GM19351 (cell line): Measurements from ENCODE around the gene RAB1B.
"Not testable (repeated sequence)": the region's sequence is repeated elsewhere in the genome, so short reads cannot be mapped to it uniquely, and the experiment has no call there.

Source experiments
- ATAC-seq: cut with Tn5 transposase; IDR thresholded peaks from one replicate; pipeline ENCODE4 v1.9.1; 2021; ENCODE audit warnings: mild to moderate bottlenecking, moderate library complexity; ENCODE audit not compliant: unreplicated experiment

RAB1B gene

GRCh38 chr11:66317723-66318599 lies 49.5 kb downstream of the RAB1B start:
- ATAC-seq = no peak

GRCh38 chr11:66318600-66318970 lies 50.1 kb downstream of the RAB1B start:
- ATAC-seq = no peak

- ATAC-seq = not testable (repeated sequence)
Observed at GRCh38 chr11:66320289-66320688, 51.9 kb downstream of the RAB1B start.

DNA sequence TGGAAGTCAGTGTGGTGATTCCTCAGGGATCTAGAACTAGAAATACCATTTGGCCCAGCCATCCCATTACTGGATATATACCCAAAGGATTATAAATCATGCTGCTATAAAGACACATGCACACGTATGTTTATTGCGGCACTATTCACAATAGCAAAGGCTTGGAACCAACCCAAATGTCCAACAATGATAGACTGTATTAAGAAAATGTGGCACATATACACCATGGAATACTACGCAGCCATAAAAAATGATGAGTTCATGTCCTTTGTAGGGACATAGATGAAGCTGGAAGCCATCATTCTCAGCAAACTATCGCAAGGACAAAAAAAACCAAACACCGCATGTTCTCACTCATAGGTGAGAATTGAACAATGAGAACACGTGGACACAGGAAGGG lies 52.3 kb downstream of the RAB1B start:
- ATAC-seq = not testable (repeated sequence)

- ATAC-seq = no peak
Observed at GRCh38 chr11:66321606-66322005, 53.2 kb downstream of the RAB1B start.

GRCh38 chr11:66322732-66323427 lies 54.4 kb downstream of the RAB1B start:
- no peak for ATAC-seq

DNA sequence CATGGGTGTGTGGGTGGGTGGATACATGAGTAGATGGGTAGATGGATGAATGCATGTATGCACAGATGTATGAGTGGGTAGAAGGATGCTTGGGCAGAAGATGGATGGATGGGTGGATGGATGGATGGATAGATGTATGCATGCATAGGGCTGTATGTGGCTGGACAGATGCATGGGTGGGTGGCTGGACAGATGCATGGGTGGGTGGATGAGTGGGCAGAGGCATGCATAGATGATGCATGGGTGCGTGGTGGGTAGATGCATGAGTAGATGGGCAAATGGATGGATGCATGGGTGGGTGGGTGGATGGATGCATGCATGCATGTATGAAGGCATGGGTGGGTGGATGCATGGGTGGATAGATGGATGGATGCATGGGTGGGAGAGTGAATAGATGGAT lies 55.2 kb downstream of the RAB1B start:
- no peak for ATAC-seq

DNA sequence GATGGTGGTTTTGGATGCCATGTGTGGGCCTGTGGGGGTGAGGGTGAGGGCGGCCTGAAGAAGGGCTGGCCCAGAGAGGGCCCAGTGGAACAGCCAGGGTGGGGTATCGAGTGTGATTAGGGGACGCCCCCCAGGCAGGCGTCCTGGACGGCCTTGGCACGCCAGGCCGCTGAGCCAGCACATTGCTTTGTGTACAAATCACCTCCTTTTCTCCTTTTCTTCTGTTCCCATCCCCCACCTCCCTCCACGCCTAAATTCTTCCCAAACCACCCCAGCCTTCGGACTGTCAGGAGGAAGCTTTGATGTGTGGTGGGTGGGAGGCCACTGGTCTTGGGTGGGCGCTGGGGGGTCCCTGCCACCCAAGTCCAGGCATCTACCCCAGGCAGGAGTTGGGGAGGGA lies 56.2 kb downstream of the RAB1B start:
- no peak for ATAC-seq

DNA sequence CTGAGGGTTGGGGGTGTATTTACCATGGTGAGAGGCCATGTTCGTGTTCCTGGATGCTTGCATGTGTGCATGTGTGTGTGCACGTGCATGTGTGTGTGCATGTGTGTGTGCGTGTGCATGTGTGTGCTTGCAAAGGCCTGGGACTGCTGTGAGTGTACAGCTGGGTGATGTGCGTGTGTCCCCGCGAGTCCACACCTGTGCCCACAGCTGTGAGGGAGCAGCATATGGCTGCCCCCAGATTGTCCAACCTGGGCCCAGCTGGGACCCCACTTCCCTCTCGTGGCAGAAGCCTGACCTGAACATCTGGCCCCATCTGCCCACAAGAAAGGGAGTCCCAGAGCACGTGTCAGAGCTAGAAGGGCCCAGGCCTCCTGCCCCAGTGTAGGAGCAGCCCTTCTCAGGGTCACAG lies 56.8 kb downstream of the RAB1B start:
- no peak for ATAC-seq

DNA sequence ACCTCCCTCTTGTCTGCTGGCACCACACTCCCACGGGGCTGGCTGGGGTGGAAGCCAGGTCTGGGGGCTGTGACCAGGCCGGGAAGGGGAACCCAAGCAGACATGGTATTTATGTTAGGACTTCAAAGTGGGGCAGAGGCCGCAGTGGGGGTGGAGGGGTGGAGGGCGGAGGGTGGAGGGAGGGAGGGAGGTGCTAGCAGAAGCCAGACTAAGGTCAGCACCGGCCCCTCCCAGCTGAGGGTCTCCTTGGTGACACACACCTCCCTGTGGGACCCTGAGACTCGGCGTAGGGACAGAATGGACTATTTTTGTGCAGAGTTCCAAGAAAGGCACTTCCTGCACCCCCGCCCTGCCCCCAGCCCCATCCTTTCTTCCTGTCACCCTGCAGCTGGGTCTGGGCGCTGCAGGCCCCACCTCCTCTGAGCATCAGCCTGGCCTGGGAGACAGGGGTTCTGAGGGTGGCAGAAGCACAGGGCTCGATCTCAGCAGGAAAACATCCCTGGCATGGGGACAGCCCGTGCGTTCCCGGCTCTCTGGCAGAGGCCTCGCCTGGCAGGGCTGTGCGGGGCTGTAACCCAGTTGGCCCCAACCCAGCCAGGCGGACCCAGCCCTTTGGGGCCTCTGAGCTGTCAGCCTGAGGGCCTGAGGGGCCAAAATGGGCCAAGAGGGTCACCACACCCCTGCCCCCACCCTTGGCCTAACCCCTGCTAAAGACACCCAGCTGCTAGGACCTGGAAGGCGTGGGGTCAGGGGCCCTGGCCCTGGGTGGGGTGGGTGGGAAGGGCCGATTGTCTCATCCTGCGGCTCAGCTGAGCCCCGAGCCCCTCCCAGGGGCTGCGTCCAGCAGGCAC lies 58.0 kb downstream of the RAB1B start:
- ATAC-seq = no peak
